OCI-M1 (cell line): ENCODE data around the gene FYB1.
"Not testable (repeated sequence)": the region's sequence is repeated elsewhere in the genome, so short reads cannot be mapped to it uniquely, and the experiment has no call there.

Experiments used
- DNase-seq: peaks from one replicate; lab custom pipeline; 2025; lab: John Stamatoyannopoulos, UW

FYB1 gene

GRCh38 chr5:39187831-39188731 is 31.3 kb downstream of the FYB1 start:
- no peak for DNase-seq

GRCh38 chr5:39186722-39187539 is 32.4 kb downstream of the FYB1 start:
- DNase-seq, result no peak

GRCh38 chr5:39186289-39186688 is 33.1 kb downstream of the FYB1 start:
- DNase-seq, result no peak

- no peak for DNase-seq
These were observed 33.6 kb downstream of the FYB1 start for GRCh38 chr5:39185761-39186160.

- not testable (repeated sequence) for DNase-seq
These were observed 39.8 kb downstream of the FYB1 start for GRCh38 chr5:39179561-39179960.

- DNase-seq, result no peak
These were observed 40.5 kb downstream of the FYB1 start for GRCh38 chr5:39178861-39179260.

- peak; percentile 53 for DNase-seq
These were observed 41.2 kb downstream of the FYB1 start for GRCh38 chr5:39178171-39178570.

- DNase-seq, result peak; percentile 87
These were observed 41.8 kb downstream of the FYB1 start for GRCh38 chr5:39177631-39177964.

- peak; percentile 90 for DNase-seq
These were observed 42.4 kb downstream of the FYB1 start for GRCh38 chr5:39176759-39177630.

- no peak for DNase-seq
These were observed 43.9 kb downstream of the FYB1 start for GRCh38 chr5:39175273-39175955.

- DNase-seq, result no peak
These were observed 46.3 kb downstream of the FYB1 start for GRCh38 chr5:39173069-39173468.

GRCh38 chr5:39172593-39172992 is 46.8 kb downstream of the FYB1 start:
- DNase-seq, result no peak

- no peak for DNase-seq
These were observed 47.7 kb downstream of the FYB1 start for GRCh38 chr5:39171647-39172046.

- DNase-seq, result no peak
These were observed 50.3 kb downstream of the FYB1 start for GRCh38 chr5:39169081-39169480.

- no peak for DNase-seq
These were observed 51.4 kb downstream of the FYB1 start for GRCh38 chr5:39167972-39168342.

- peak; percentile 52 for DNase-seq
These were observed 52.0 kb downstream of the FYB1 start for GRCh38 chr5:39167141-39167971.

- peak; percentile 69 for DNase-seq
These were observed 54.6 kb downstream of the FYB1 start for GRCh38 chr5:39164529-39165402.

GRCh38 chr5:39164016-39164415 is 55.3 kb downstream of the FYB1 start:
- peak; percentile 18 for DNase-seq

- no peak for DNase-seq
These were observed 57.8 kb downstream of the FYB1 start for GRCh38 chr5:39161578-39161977.
